ENCODE results near the gene GIMAP4.
"Not testable (repeated sequence)": the region's sequence is repeated elsewhere in the genome, so short reads cannot be mapped to it uniquely, and the experiment has no call there.

The GIMAP4 gene

DNA sequence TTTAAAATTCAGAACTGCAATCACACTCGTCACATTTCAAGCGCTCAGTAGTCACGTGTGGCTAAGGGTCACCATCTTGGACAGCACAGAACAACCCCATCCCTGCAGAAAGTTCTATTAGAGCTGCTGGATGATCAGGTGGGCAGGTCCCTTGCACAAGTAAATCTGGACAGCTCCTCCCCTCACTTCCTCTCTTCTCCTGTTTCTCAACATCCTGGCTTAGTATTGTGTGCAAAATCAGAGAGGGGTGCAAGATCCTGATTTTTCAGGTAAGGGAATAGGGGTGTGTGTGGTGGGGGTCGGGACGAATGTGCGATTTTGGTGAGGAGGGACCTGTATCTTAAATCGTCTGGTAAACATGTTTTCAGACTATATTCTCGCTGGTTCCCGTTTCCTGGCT, at the start of gene GIMAP4:
Gene GIMAP4 (plus strand): TSS at position 222 of the 400 bp plus-strand sequence. CDS start 2,512 bp downstream, outside the sequence.
- no peak for DNase-seq (ENCODE audit: low read depth)

DNA sequence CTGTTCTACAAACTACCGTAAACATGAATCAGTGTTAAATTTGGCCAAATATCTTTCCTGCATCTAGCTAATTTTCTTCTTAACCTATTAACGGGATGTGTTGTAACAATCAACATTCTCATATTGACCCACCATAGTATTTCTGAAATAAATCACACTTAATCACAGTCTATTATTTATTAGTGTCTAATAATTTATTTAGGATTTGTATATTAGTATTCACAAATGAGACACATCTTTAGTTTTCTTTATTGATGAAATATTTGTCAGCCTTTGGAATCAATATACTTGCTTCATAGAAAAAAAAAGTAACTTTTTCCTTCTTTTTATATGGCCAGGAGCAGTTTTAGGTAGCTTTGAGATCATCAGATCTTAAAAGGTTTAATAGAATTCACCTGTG, 47.9 kb upstream of the GIMAP4 start:
- DNase-seq (ENCODE audit: low read depth), result no peak

DNA sequence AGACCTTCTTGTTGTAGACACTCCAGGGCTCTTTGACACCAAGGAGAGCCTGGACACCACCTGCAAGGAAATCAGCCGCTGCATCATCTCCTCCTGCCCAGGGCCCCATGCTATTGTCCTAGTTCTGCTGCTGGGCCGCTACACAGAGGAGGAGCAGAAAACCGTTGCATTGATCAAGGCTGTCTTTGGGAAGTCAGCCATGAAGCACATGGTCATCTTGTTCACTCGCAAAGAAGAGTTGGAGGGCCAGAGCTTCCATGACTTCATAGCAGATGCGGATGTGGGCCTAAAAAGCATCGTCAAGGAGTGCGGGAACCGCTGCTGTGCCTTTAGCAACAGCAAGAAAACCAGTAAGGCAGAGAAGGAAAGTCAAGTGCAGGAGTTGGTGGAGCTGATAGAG, 47.0 kb upstream of the GIMAP4 start:
- no peak for DNase-seq (ENCODE audit: low read depth)

DNA sequence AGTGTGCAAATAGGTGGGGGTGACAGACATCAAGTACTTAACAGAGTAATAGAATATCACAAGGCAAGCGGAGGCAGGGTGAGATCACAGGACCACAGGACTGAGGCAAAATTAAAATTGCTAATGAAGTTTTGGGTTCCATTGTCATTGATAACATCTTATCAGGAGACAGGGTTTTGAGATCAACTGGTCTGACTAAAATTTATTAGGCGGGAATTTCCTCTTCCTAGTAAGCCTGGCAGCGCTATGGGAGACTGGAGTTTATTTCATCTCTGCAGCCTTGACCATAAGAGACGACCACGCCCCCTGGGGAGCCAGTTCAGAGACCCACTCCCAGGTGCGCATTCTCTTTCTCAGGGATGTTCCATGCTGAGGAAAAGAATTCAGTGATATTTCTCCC, 44.3 kb upstream of the GIMAP4 start:
- DNase-seq (ENCODE audit: low read depth), result not testable (repeated sequence)

DNA sequence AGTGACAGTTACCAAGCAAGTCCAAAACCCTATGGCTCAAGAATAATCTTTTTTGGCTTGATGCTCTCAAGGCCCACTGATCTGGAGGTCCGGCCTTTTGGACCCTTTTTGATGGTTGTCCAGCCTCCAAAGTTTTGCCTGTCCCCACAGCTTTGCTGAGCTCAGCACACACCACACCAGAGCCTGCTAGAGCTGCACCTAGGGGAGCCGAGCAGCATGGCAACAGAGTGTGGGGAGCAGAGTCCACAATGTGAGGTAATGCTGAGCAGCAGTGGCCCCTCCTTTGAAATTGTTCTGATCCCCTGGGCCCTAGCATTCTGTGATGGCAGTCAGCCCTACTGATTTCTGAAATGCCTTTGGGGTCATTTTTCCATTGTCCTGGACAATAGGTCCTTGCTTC, 43.2 kb upstream of the GIMAP4 start:
- no peak for DNase-seq (ENCODE audit: low read depth)

DNA sequence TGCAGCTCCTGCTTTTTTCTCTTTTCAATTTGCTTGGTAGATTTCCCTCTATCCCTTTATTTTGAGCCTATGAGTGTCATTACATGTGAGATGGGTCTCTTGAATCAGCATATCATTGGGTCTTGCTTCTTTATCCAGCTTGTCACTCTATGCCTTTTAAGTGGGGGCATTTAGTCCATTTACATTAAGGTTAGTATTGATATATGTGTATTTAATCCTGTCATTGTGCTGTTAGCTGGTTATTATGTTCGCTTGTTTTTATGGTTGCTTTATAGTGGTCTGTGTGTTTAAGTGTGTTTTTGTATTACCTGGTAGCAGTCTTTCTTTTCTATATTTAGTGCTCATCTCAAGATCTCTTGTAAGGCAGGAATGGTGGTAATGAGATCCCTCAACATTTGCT, 35.5 kb upstream of the GIMAP4 start:
- no peak for DNase-seq (ENCODE audit: low read depth)

DNA sequence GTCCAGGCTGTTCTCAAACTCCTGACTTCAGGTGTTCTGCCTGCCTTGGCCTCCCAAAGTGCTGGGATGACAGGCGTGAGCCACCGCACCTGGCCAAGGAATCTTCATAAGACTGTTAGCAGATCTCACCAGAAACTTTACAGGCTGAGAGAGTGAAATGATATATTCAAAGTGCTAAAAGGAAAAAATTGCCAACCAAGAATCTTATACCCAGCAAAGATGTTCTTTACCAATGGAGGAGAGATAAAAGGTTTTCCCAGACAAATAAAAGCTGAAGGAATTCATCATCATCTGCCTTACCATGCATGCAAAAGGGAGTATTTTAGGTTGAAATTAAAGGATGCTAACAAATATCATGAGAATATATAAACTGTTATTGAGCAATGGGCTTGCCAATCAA, 28.9 kb upstream of the GIMAP4 start:
- no peak for DNase-seq (ENCODE audit: low read depth)

DNA sequence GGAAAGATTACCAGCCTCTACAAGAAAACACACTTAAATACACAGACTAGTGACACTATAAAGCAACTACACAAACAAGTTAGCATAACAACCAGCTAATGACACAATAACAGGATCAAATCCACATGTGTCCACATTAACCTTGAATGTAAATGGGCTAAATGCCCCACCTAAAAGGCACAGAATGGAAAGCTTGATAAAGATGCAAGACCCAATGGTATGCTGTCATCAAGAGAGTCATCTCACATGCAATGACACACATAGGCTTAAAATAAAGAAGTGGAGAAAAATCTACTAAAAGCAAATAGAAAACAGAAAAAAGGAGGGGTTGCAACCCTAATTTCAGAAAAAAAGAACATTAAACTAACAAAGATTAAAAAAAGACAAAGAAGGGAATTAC, 14.0 kb upstream of the GIMAP4 start:
- no peak for DNase-seq (ENCODE audit: low read depth)

DNA sequence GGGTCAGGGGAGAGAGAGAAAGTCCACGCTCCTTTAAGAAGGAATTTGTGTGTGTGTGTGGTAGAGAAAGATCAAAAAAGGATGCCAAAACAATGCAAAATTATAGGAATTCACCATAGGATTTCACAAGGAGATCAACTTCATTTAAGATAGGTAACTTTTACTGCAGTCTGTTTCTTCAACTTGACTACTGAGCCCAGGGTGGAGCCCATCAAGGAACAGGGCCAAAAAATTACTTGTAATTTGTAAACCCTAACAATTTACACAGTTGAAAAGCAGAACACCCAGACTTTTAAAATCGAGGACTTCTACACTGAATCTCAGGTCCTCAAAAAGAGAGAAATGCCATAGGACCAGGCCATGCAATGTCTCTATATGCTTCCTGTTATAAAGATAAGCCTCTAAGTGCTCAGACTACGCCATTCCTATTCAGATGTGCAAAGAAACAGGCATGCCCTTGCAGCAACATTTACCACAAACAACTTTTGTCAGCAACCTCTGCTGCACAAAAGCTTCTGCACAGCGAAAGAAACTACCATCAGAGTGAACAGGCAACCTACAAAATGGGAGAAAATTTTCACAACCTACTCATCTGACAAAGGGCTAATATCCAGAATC, 10.6 kb upstream of the GIMAP4 start:
- DNase-seq (ENCODE audit: low read depth), result no peak

DNA sequence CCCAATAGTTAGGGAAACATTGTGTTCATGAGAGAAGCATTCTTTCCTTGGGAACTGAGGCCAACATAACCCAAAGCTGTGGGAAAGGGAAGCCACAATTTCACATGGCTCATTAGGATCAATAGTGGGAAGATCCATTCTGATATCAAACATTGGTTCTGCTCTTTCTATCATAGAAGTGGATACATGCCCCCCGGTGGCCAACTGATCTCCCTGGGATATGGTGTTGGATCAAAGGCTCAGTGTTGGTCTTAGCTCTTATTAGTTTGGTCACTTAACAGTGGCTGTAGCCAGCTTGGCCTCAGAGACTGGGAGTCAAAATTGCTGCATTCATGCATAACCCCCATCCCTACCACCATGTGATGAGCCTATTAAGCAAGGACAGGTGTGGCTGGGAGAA, 6.7 kb upstream of the GIMAP4 start:
- no peak for DNase-seq (ENCODE audit: low read depth)

DNA sequence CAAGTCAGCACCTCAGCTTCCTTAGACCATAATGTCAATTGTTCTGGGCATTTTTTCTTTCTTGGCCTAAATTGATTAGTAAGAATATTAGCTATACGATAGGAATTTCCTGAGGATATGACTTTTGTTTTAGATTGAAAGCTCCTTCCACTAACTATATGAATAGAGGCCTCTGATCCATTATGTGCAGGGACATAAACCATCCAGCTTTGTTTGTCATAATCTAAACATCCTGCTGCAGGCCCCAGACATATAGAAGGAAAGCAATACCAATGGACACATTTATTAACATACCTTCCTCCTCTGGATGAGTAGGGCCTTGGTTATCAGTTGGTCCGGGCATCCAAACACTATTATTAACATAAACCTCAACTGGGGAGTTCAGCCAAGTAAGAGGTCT, 4.3 kb upstream of the GIMAP4 start:
- DNase-seq (ENCODE audit: low read depth), result no peak

DNA sequence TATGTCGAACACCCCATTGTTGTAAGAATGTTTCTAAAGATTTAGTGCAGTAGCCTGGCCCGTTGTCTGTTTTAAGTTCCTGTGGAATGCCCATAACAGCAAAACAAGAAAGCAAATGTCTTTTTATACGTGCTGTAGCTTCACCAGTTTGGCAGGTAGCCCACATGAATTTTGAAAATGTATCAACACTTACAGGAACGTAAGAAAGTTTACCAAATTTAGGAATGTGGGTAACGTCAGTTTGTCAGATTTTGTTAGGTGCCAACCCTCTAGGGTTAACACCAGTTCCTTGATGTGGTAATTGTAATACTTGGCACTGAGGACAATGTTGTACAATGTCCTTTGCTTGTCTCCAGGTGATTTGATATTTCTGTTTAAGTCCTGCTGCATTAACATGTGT, 3.2 kb upstream of the GIMAP4 start:
- no peak for DNase-seq (ENCODE audit: low read depth)

DNA sequence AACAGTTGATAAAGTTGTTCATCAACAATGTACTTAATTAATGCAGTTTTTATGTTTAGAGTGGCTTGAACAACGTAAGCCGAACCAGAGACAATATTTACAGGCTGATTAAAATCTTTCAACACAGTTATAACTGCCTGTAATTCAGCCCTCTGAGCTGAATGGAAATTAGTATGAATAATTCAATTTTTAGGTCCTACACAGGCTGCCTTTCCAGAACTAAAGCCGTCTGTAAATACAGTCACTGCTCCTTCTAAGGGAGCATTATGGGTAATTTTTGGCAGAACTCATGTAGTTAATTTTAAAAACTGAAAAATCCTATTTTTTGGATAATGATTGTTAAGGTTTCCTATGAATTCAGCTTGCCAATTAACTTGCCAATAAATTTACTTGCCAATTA, 2.6 kb upstream of the GIMAP4 start:
- DNase-seq (ENCODE audit: low read depth), result no peak

DNA sequence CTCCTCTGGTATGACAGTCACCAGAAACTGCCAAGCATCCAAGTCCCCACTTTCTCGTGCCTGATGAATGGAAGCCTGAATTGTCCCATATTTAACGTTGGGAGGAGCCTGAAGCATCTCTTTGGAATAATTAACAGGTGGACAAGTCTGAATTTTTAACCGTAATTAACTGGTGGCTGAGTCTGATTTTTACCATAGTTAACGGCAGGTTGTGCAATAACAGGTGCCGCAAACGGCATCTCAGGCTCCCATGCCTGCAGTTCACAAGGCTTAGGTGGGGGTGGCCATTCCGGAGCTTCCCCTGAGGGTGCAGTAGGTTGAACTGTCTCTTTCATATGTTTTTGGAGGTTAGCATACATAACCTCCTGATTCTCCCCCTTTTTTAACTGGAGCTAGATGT, 2.0 kb upstream of the GIMAP4 start:
- no peak for DNase-seq (ENCODE audit: low read depth)

DNA sequence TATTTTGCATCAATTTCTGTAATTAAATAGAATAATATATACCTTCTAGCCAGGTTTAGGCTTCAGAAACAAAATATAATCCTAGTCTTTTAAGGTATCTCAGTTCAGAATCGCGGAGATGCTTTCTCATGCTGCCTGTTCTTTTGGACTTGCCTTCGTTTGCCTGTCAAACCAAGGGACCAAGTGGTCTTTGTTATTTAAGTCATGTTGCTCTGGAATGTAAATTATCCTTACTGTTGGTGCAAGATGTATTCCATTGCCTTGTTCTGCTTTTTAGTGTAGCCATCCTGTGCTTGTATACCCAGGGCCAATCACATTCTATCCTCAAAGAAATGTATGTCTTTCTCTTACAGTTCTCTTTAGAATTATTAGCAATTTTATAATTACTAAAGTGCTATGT, 1.1 kb upstream of the GIMAP4 start:
- DNase-seq (ENCODE audit: low read depth), result no peak

DNA sequence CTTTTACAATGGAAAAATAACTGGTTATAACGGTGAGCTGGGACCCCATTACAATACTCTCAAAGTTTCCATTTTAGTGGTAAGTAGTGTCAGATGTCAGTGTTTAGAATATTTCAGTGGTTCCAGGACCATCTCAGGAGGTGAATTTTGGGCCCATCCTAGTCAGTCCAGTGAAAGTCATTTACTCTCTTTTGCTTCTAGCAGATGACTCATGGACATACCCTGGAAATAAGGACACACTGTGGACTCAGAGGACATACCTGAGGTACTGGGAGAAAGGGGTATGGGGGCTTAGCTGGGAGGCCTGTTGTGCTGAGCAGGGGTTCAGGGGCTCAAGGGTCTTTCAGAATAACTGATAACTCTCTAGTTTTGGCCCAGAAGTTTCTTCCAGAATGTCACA, 618 bp upstream of the GIMAP4 start:
- DNase-seq (ENCODE audit: low read depth), result no peak

DNA sequence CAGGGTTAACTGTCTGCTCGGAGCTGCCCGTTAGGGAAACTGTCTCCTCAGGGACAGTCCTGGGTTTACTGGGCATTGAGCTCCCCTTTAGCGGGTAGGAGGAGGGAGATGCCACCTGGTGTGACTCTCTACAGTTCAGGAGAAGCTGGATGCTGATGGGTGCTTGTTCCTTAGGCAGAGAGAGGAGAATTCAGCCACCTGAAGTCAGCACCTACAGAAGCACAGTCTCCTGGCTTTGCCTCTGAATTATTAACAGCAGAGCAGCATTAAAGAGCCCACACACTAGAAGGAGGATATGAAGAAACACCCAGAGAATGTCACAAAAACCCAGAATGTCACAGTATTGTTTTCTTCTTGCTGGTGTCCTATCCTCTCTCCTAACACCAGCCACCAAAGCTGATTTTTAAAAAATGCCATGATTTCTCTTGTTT, 696 bp downstream of the GIMAP4 start:
- DNase-seq (ENCODE audit: low read depth), result no peak

DNA sequence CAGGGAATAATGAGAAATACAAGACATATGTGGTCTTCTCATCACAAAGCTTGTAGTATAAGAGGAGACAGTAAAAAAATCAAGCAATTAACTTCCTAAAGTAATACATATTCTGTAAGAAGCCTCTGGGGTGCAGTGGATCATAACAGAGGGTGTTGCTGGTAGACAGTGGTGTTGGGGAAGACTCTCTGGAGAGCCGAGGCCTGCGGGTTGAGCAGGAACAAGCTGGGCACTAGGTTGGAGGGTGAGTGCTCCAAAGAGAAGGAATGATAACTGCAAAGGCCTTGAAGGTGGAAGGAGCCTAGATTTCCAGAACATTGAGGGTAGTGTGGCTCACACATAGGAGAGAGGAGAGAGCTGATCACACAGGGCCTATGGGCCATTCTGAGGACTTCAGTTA, 1.5 kb downstream of the GIMAP4 start:
- DNase-seq (ENCODE audit: low read depth), result no peak

DNA sequence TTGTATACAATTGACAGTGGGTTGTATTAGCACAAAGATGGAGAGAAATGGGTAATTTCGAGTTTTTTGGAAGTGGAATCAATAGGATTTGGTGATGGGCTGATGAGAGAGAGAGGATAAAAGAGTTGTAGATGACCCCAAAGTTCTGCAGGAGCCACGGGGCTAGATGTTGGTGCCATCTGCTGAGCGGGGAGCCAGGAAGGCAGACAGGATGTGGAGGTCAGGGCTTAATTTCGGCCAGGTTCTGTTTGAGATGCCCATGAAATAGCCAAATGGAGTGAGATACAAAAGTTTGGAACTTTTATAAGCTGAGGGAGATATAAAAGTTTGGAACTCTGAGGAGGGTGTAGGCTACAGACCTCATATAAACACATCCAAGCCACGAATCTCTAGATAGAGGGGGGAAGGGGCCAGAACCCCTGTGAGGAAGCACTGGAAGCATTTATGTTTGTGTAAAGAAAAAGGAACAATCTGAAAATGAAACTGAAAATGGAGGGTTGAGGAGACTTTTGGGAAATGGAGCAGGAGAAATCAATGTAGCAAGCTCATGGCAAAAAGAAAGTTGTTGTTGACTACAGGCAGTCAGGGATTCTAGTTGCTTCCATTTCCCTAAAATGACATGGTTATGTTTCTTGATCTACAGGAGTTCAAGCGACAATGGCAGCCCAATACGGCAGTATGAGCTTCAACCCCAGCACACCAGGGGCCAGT, 2.2 kb downstream of the GIMAP4 start:
- DNase-seq (ENCODE audit: low read depth), result no peak

DNA sequence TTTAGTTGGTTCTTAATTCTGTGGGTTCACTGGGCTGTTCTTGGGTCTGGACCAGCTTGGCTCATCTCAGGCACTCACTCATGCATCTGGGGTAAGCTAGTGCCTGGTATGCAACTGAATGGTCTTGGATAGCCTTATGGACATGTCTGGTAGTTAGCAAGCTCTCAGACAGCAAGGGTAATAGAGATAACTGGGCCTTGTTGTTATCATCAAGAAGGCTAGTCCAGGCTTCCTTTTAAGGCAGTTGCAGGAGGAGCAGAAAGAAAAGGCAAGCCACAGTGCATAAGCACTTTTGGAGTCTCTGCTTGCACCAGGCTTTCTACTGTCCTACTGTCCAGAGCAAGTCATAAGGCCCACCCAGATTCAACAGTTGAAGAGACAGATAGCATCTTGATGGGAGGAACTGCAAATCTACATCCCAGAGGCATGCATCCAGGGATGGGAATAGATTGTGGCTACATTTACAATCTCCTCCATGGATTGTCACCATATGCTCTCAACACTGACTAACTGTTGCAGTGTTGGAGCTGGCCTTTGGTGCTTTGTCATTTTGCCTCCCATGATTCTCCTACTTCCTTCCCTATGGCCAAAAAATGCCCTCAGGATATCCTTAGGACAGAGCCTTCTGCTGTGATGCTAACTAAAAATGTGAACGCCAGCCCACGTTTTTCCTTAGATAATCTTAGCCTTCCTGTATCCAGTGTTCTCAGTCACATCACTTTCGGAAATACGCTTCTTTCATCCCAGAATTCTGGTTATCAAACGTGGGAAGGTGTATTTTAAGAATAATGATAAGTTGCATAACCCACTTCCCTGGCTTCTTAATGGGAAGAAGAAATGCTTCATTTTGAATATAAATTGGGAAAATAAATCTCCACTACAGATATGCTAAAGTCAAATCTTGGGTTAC, 3.6 kb downstream of the GIMAP4 start:
- DNase-seq (ENCODE audit: low read depth), result no peak

DNA sequence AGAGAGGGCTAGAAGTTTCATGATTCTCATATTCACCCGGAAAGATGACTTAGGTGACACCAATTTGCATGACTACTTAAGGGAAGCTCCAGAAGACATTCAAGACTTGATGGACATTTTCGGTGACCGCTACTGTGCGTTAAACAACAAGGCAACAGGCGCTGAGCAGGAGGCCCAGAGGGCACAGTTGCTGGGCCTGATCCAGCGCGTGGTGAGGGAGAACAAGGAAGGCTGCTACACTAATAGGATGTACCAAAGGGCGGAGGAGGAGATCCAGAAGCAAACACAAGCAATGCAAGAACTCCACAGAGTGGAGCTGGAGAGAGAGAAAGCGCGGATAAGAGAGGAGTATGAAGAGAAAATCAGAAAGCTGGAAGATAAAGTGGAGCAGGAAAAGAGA, 5.3 kb downstream of the GIMAP4 start:
- DNase-seq (ENCODE audit: low read depth), result no peak

DNA sequence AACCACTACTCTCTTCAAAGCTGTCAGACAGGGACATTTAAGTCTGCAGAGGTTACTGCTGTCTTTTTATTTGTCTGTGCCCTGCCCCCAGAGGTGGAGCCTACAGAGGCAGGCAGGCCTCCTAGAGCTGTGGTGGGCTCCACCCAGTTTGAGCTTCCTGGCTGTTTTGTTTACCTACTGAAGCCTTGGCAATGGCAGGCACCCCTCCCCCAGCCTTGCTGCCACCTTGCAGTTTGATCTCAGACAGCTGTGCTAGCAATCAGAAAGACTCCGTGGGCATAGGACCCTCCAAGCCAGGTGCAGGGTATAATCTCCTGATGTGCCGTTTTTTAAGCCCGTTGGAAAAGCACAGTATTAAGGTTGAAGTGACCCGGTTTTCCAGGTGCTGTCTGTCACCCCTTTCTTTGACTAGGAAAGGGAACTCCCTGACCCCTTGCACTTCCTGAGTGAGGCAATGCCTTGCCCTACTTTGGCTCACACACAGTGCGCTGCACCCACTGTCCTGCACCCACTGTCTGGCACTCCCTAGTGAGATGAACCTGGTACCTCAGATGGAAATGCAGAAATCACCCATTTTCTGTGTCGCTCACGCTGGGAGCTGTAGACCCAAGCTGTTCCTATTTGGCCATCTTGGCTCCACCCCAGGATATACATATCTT, 12.9 kb downstream of the GIMAP4 start:
- not testable (repeated sequence) for DNase-seq (ENCODE audit: low read depth)
